OCI-LY1 (cell line): ENCODE results near the gene SCAF8.

Experiments
- H2AFZ ChIP-seq: fragments of 200-600 bp; sonication (generic), shearing (Covaris generic); 2 replicates; pipeline ENCODE4 v1.6.0; 2014; ENCODE audit warnings: antibody characterized with exemption, mild to moderate bottlenecking, low read length
- H3F3A ChIP-seq: fragments of 200-600 bp; sonication (generic), shearing (Covaris generic); 2 replicates; pipeline ENCODE4 v1.6.0; 2014; ENCODE audit warnings: mild to moderate bottlenecking, antibody characterized with exemption, low read length, moderate library complexity; ENCODE audit not compliant: insufficient read depth
- H3K27ac ChIP-seq: fragments of 200-600 bp; sonication (generic); 2 replicates; pipeline ENCODE4 v1.5.1; 2014; ENCODE audit warnings: low read length, mixed run types, mild to moderate bottlenecking, low read depth; ENCODE audit not compliant: poor library complexity, severe bottlenecking
- H3K27me3 ChIP-seq: fragments of 200-600 bp; sonication (generic); 2 replicates; pipeline ENCODE4 v1.6.0; 2014; ENCODE audit warnings: antibody characterized with exemption, mild to moderate bottlenecking, low read length, moderate library complexity; ENCODE audit not compliant: insufficient read depth
- H3K36me3 ChIP-seq: fragments of 200-600 bp; sonication (generic); 2 replicates; pipeline ENCODE4 v1.6.1; 2014; ENCODE audit warnings: mild to moderate bottlenecking, antibody characterized with exemption, low read length, moderate library complexity, mixed read lengths; ENCODE audit not compliant: insufficient read depth
- H3K4me1 ChIP-seq: fragments of 200-600 bp; sonication (generic); 2 replicates; pipeline ENCODE4 v1.5.1; 2014; ENCODE audit warnings: mild to moderate bottlenecking, low read length, moderate library complexity; ENCODE audit not compliant: insufficient read depth, severe bottlenecking
- H3K4me2 ChIP-seq: fragments of 200-600 bp; sonication (generic), shearing (Covaris generic); 2 replicates; pipeline ENCODE4 v1.6.1; 2014; ENCODE audit warnings: low read length
- H3K4me3 ChIP-seq: fragments of 200-600 bp; sonication (generic); 2 replicates; pipeline ENCODE4 v1.5.1; 2014; ENCODE audit warnings: low read length, low read depth, mild to moderate bottlenecking, mixed read lengths; ENCODE audit not compliant: poor library complexity, severe bottlenecking
- H3K79me2 ChIP-seq: fragments of 200-600 bp; shearing (Covaris generic); 2 replicates; pipeline ENCODE4 v1.6.1; 2016; ENCODE audit warnings: mixed run types, low read length, mixed read lengths; ENCODE audit not compliant: insufficient read depth
- H3K9ac ChIP-seq: fragments of 200-600 bp; sonication (generic), shearing (Covaris generic); 2 replicates; pipeline ENCODE4 v1.6.1; 2014; ENCODE audit warnings: mild to moderate bottlenecking, low read length, mixed read lengths
- H3K9me2 ChIP-seq: fragments of 200-600 bp; sonication (generic), shearing (Covaris generic); 2 replicates; pipeline ENCODE4 v1.6.1; 2014; ENCODE audit warnings: low read depth, mild to moderate bottlenecking, low read length, mixed read lengths
- H3K9me3 ChIP-seq: fragments of 200-600 bp; shearing (Covaris generic); 2 replicates; pipeline ENCODE4 v1.6.1; 2014; ENCODE audit warnings: low read length, mixed read lengths
- H4K20me1 ChIP-seq: fragments of 200-600 bp; sonication (generic), shearing (Covaris generic); 2 replicates; pipeline ENCODE4 v1.6.0; 2016; ENCODE audit warnings: mild to moderate bottlenecking, low read length; ENCODE audit not compliant: insufficient read depth
- CTCF ChIP-seq: fragments of 200-600 bp; sonication (generic), shearing (Covaris generic); IDR thresholded peaks from 2 replicates; pipeline ENCODE4 v1.5.1; 2017; ENCODE audit warnings: mild to moderate bottlenecking, antibody characterized with exemption, low read length, moderate library complexity, mixed read lengths
- EZH2 ChIP-seq: fragments of 200-600 bp; sonication (generic), shearing (Covaris generic); IDR thresholded peaks from 2 replicates; pipeline ENCODE4 v1.8.0; 2017; ENCODE audit warnings: borderline replicate concordance, mixed run types, mild to moderate bottlenecking, antibody characterized with exemption, low read length, moderate library complexity, mixed read lengths

SCAF8 gene

GRCh38 chr6:154852687-154853086 lies 119.5 kb downstream of the SCAF8 start:
- Histone ChIP-seq H2AFZ (no peak overlapping the region), H3F3A (no peaks in the 10 kb centered on the region), H3K4me3 (no peak overlapping the region), H3K79me2 (no peaks in the 10 kb centered on the region), H3K27me3 (no peaks in the 10 kb centered on the region), H3K27ac (no peak overlapping the region), H3K36me3 (no peaks in the 10 kb centered on the region), H3K4me1 (no peaks in the 10 kb centered on the region), H3K4me2 (no peak overlapping the region), H3K9ac (no peak overlapping the region), H3K9me2 (no peaks in the 10 kb centered on the region), H4K20me1 (no peaks in the 10 kb centered on the region), H3K9me3 (no peaks in the 10 kb centered on the region)
- TF ChIP-seq CTCF = no peak
- TF ChIP-seq EZH2 = no peak

GRCh38 chr6:154857529-154857928 lies 124.3 kb downstream of the SCAF8 start:
- no peaks in the 10 kb centered on the region for H4K20me1 ChIP-seq
- TF ChIP-seq EZH2 = no peak
- H3K79me2 ChIP-seq = no peaks in the 10 kb centered on the region
- H3K9ac ChIP-seq = no peak overlapping the region
- H3K9me2 ChIP-seq = no peaks in the 10 kb centered on the region
- H3K4me1 ChIP-seq = no peaks in the 10 kb centered on the region
- no peaks in the 10 kb centered on the region for H3K27me3 ChIP-seq
- H3K4me3 ChIP-seq = no peak overlapping the region
- H3F3A ChIP-seq = no peaks in the 10 kb centered on the region
- H3K4me2 ChIP-seq = no peak overlapping the region
- no peaks in the 10 kb centered on the region for H3K9me3 ChIP-seq
- H3K36me3 ChIP-seq = no peaks in the 10 kb centered on the region
- no peak overlapping the region for H3K27ac ChIP-seq
- H2AFZ ChIP-seq = no peak overlapping the region

- Histone ChIP-seq H3K4me2 (no peak overlapping the region), H3F3A (no peaks in the 10 kb centered on the region), H3K27ac (no peak overlapping the region), H3K9me2 (no peaks in the 10 kb centered on the region), H3K27me3 (no peaks in the 10 kb centered on the region), H3K9ac (no peak overlapping the region), H2AFZ (no peak overlapping the region), H4K20me1 (no peaks in the 10 kb centered on the region), H3K4me1 (no peaks in the 10 kb centered on the region), H3K9me3 (no peaks in the 10 kb centered on the region), H3K79me2 (no peaks in the 10 kb centered on the region), H3K36me3 (no peaks in the 10 kb centered on the region), H3K4me3 (no peak overlapping the region)
- TF ChIP-seq CTCF (no peak), EZH2 (no peak)
Measured at GRCh38 chr6:154861825-154862224, 128.6 kb downstream of the SCAF8 start.

- H4K20me1 ChIP-seq = no peaks in the 10 kb centered on the region
- H3K36me3 ChIP-seq = no peaks in the 10 kb centered on the region
- no peaks in the 10 kb centered on the region for H3K79me2 ChIP-seq
- no peaks in the 10 kb centered on the region for H3K27me3 ChIP-seq
- no peaks in the 10 kb centered on the region for H3K9me2 ChIP-seq
- H3K4me3 ChIP-seq = no peak overlapping the region
- H3K9ac ChIP-seq = no peak overlapping the region
- no peaks in the 10 kb centered on the region for H3K9me3 ChIP-seq
- TF ChIP-seq CTCF (no peak), EZH2 (no peak)
- no peak overlapping the region for H2AFZ ChIP-seq
- H3K4me2 ChIP-seq = no peak overlapping the region
- no peaks in the 10 kb centered on the region for H3F3A ChIP-seq
- H3K4me1 ChIP-seq = no peaks in the 10 kb centered on the region
- H3K27ac ChIP-seq = no peak overlapping the region
Measured at GRCh38 chr6:154862536-154862935, 129.3 kb downstream of the SCAF8 start.
